Ectodermal cell (in vitro differentiated cells): ENCODE results near the gene P4HA3.

Experiments used
- H3K27ac ChIP-seq: 2 replicates; pipeline ENCODE4 v1.7.0; 2013; ENCODE audit warnings: mild to moderate bottlenecking, low read depth, low read length; ENCODE audit not compliant: insufficient read depth, poor library complexity, severe bottlenecking
- H3K27me3 ChIP-seq: 2 replicates; pipeline ENCODE4 v1.7.0; 2013; ENCODE audit warnings: mild to moderate bottlenecking, low read length; ENCODE audit not compliant: insufficient read depth, control insufficient read depth, poor library complexity, severe bottlenecking
- H3K36me3 ChIP-seq: one replicate; pipeline ENCODE4 v1.7.0; 2013; ENCODE audit warnings: low read length; ENCODE audit not compliant: control insufficient read depth, insufficient read depth
- H3K4me1 ChIP-seq: one replicate; pipeline ENCODE4 v1.7.0; 2013; ENCODE audit warnings: low read length; ENCODE audit not compliant: control insufficient read depth, insufficient read depth
- H3K4me3 ChIP-seq: 2 replicates; pipeline ENCODE4 v1.7.0; 2013; ENCODE audit warnings: low read depth, low read length, control low read depth; ENCODE audit not compliant: insufficient read depth
- H3K9me3 ChIP-seq: 2 replicates; pipeline ENCODE4 v1.7.0; 2013; ENCODE audit warnings: mild to moderate bottlenecking, low read length, moderate library complexity; ENCODE audit not compliant: control insufficient read depth
- WGBS, 2 experiments: methylation state at CpG; one replicate each; pipeline ENCODE4 v1.1.7; 2013; ENCODE audit warnings: missing lambda C conversion rate in 2 of 2; 5-methylcytosine and 5-hydroxymethylcytosine counted together

P4HA3 gene

DNA sequence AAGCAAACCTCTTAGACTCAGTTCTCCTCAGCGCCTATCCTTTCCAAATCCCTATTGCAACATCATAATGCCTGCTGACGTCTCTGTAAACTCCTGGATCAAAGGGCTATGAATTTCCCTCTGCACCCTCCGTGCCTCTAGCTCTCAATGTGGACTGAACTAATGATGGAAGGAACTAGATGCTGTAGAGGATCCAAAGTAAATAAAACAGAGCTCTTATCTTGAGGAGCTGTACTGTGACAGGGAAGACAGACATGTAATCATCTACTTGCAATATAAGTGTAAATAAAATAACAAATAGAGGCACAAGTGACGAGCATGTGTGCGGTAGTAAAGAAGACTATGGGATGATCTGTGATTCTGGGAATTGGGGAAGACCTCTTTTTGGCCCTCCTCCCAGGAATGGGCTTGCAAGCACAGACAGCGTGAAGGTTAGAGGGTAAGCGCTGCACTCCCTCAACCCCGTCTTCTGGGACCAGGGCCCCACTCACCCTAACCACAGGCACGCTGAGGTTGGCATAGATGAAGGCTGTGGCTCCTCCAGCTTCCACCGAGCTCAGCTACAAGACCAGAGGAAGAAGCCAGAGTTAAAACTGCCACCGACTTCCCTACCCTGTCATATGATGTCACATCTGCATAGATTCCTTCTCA is 42.2 kb downstream of the P4HA3 start:
- WGBS, 2 experiments = 91 to 97% methylated on average over 11 of the region's 11 CpGs
- H3K27me3 ChIP-seq = no peaks in the 10 kb centered on the region
- H3K4me1 ChIP-seq = no peaks in the 10 kb centered on the region
- H3K4me3 ChIP-seq = no peak overlapping the region
- H3K9me3 ChIP-seq = no peaks in the 10 kb centered on the region
- no peak overlapping the region for H3K27ac ChIP-seq
- H3K36me3 ChIP-seq = no peaks in the 10 kb centered on the region

DNA sequence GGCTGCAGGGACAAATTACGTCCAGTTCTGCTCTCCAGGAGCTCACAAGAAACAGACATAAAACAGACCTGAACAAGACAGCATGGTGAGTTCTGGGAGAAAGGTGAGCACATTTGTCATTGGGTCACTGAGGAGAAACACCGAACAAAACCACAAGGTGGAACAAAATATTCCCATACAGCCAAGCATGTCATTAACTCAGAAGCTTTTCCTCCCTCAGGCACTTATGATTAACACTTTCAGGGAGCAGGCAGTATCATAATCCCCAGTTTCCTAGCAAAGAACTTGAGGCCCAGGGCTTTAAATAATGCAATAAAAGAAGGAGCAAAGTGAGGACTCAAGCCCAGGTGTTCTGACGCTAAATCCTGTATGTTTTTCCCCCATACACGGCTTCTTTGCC is 43.0 kb downstream of the P4HA3 start:
- H3K4me1 ChIP-seq = no peaks in the 10 kb centered on the region
- no peaks in the 10 kb centered on the region for H3K9me3 ChIP-seq
- 89 to 90% methylated on average over 4 of the region's 4 CpGs for WGBS, 2 experiments
- H3K27ac ChIP-seq = no peak overlapping the region
- no peak overlapping the region for H3K4me3 ChIP-seq
- no peaks in the 10 kb centered on the region for H3K27me3 ChIP-seq
- H3K36me3 ChIP-seq = no peaks in the 10 kb centered on the region

DNA sequence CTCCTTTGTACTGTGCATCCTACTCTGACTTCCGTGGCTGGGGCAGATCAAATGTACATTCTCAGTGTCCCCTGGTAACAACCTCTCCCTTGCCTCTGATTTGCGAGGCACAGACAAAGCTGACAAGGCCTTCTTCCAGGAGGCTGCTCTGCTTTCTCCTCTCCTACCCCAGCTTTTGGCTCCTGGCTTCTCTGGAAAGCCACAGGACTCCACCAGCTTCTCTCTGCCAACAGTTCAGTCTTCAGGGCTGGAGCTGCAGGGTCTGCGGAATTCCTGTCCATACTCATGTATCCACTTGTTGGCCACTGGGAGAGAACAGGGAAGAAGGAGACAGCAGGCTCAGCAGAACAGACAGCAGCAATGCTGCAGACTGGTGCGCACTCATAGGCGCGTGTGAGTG is 44.4 kb downstream of the P4HA3 start:
- no peaks in the 10 kb centered on the region for H3K27me3 ChIP-seq
- no peak overlapping the region for H3K4me3 ChIP-seq
- no peaks in the 10 kb centered on the region for H3K9me3 ChIP-seq
- H3K36me3 ChIP-seq = no peaks in the 10 kb centered on the region
- no peak overlapping the region for H3K27ac ChIP-seq
- no peaks in the 10 kb centered on the region for H3K4me1 ChIP-seq
- WGBS, 2 experiments = 91 to 93% methylated on average over 6 of the region's 6 CpGs

DNA sequence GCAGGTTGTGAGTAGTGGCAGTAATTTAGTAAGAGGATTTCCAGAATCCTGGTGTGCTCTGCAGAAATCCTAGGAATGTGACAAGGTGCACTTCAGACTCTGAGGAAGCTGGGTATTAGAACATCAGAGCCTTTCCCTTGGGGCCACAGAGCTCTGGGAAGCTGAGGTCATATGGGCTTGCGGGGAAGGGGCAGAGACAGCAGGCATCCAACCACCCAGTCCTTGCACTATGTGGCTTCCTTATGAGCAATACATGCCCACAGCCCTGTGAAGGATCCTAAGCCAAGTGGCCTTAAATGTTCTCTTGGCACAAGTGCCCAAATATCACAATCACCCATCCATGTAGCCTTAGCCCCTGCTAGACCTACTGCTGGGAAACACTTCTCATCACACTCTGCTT is 46.2 kb downstream of the P4HA3 start:
- no peaks in the 10 kb centered on the region for H3K4me1 ChIP-seq
- no peaks in the 10 kb centered on the region for H3K9me3 ChIP-seq
- no peak overlapping the region for H3K4me3 ChIP-seq
- no peak overlapping the region for H3K27ac ChIP-seq
- H3K36me3 ChIP-seq = no peaks in the 10 kb centered on the region
- H3K27me3 ChIP-seq = no peaks in the 10 kb centered on the region
- WGBS, 2 experiments = 83 to 91% methylated on average over 1 of the region's 1 CpG

DNA sequence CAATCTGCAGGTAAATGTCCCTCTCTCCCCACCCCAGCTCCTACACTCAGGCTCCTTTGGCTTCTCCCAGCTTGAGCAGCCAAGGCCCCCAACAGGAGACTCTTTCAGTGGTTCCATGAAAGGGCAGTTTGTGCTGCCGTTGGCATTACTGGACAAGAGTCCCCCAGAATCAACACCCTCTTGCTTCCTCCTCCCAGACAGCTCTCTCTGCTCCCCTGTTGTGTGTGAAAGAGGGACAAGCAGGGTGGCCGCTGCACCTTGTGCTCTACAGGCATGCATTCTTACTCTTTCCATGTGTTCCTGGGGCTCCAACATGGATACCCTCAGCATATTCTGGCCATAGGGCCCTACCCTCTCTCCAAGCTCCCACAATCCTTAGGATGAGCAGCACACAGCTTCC is 48.7 kb downstream of the P4HA3 start:
- 91% methylated on average over 2 of the region's 2 CpGs for WGBS, 2 experiments
- no peak overlapping the region for H3K4me3 ChIP-seq
- H3K27ac ChIP-seq = no peak overlapping the region
- no peaks in the 10 kb centered on the region for H3K9me3 ChIP-seq
- H3K4me1 ChIP-seq = peaks cover 4% of the 10 kb centered on the region
- H3K36me3 ChIP-seq = no peaks in the 10 kb centered on the region
- no peaks in the 10 kb centered on the region for H3K27me3 ChIP-seq

DNA sequence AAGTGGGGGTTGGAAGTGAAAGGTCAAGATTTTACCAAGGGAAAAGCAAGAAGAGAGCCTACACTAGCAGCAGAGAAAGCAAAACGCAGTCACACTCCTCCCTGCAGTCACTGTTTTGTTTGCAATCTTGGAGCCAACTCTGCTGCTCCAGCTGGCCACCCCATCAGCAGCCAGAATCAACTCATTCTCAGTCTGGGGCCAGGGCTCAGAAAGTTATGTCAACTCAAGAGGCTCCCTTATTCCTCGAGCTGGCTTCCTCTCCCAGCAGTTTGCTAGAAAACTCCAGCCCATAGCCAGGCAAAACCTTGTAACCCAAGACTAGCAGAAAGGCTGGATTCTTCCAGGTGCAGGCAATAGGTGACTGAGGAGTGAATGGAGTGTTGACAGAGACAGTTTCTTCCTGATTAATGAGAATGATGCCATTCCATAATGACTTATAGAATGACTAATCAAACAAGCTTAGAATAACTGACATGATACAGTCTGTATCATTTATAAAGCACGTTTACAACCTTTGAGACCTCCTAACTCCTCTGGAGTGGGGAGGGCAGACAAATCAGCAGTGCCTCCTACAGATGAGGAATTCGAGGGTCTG is 53.4 kb downstream of the P4HA3 start:
- H3K27me3 ChIP-seq = no peaks in the 10 kb centered on the region
- no peak overlapping the region for H3K4me3 ChIP-seq
- no peak overlapping the region for H3K27ac ChIP-seq
- H3K36me3 ChIP-seq = peaks cover 9% of the 10 kb centered on the region
- WGBS, 2 experiments = 87% methylated on average over 4 of the region's 4 CpGs
- H3K9me3 ChIP-seq = no peaks in the 10 kb centered on the region
- peaks cover 4% of the 10 kb centered on the region for H3K4me1 ChIP-seq

DNA sequence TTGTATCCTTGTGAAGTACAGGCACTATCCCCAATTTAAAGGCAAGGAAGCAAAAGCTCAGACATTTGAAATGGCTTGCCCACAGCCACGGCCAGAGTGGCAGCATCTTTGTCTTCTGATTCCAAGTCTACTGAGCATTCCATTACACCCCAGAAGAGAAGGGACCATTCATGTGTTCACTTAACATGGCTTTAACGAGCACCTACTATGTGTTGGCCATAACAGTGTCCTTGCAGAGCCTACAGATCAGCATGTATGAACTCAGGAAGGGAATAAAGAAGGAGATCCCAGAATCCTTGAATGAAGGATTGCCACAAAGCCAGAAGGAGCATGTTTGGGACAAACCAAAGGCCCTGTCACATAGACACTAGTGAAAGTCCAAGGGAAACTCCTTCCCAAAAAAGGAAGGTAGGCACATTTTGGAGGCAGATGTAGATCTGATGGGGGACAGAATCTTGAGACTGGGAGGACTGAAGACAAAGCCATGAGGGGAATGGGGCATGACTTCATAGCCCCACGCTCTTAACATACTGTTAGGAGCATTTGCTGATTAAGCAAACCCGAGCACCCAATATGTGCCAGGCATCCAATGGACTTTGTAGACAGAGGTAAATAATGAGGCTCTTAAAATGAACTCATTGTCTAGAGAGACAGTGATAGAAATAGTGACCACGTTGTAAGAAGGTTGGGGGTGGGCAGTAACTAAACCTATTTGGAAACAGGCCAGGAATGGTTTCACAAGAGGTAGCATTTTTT is 54.9 kb downstream of the P4HA3 start:
- peaks cover 11% of the 10 kb centered on the region for H3K36me3 ChIP-seq
- H3K27me3 ChIP-seq = no peaks in the 10 kb centered on the region
- no peak overlapping the region for H3K27ac ChIP-seq
- 91% methylated on average over 5 of the region's 5 CpGs for WGBS, 2 experiments
- H3K4me1 ChIP-seq = peaks cover 4% of the 10 kb centered on the region
- no peak overlapping the region for H3K4me3 ChIP-seq
- no peaks in the 10 kb centered on the region for H3K9me3 ChIP-seq

DNA sequence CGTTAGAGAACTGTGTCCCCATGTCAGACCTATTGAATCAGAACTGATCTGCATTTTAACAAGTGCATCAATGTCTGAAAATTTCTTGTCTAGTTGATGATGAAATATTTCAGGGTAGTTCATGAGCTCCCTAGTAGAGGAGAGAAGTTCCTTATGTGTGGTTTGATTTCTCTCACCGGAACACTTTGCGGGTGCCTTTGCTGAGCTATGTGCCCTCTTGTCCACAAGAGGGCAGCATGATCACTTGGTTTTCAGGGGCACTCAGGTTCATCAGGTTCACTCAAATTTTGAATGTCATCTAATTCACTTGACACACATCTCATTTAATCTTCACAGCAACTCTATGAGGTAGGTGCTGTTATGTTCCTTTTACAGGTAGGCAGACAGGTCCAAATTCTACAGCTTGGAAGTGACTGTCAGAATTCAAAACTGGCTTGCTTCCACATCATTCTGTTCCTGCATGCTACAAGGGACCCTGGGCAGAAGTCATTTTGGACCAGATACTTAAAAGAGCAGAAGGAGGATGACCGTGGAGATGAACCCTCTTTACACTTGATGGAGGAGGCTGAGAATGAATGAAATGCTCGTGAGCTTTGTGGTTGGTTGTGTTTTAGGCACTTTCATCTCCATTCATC is 55.6 kb downstream of the P4HA3 start:
- H3K36me3 ChIP-seq = peaks cover 18% of the 10 kb centered on the region
- H3K27ac ChIP-seq = no peak overlapping the region
- H3K4me3 ChIP-seq = no peak overlapping the region
- no peaks in the 10 kb centered on the region for H3K9me3 ChIP-seq
- WGBS, 2 experiments = 72 to 73% methylated on average over 5 of the region's 5 CpGs
- no peaks in the 10 kb centered on the region for H3K27me3 ChIP-seq
- H3K4me1 ChIP-seq = peaks cover 4% of the 10 kb centered on the region

DNA sequence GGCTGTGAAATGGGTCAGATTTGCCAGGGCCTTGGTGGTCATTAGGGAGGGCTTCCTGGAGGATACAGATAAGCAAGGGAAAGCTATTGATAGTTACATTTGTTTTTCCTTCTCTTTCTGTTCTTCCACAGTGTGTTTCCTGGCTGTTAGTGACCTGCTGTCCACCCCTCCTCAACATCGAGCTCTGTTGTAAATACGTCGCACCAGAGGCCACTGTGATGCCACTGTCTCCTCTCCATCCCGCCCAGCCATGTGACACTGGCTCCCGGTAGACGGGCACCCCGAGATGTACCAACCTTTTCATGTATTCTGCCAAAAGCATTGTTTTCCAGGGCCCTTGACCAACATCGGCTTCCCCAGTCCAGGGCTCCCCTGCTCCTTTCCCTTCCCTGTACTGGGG is 58.1 kb downstream of the P4HA3 start:
- no peaks in the 10 kb centered on the region for H3K27me3 ChIP-seq
- WGBS, 2 experiments = 94 to 96% methylated on average over 8 of the region's 8 CpGs
- no peaks in the 10 kb centered on the region for H3K9me3 ChIP-seq
- no peak overlapping the region for H3K27ac ChIP-seq
- peaks cover 22% of the 10 kb centered on the region for H3K36me3 ChIP-seq
- peaks cover 4% of the 10 kb centered on the region for H3K4me1 ChIP-seq
- no peak overlapping the region for H3K4me3 ChIP-seq

DNA sequence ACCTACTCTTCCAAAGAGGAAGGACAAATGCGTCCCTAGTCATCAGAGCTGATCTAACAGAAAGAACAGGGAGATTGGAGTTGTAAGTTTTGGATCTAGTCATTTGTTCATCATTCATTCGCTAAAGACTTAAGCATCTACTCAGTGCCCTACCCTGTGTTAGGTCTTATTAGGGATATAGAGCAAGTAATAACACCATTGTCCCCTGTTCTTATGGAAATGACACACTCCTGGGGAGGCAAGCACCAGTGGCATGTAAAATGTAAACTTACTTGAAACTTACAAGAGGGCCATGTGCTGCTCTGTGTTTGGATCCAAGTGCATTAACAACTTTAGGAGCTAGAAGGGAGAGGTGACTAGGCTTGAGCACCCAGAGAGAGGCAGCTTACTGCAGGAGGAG is 61.9 kb downstream of the P4HA3 start:
- H3K4me3 ChIP-seq = no peak overlapping the region
- no peaks in the 10 kb centered on the region for H3K4me1 ChIP-seq
- H3K27ac ChIP-seq = no peak overlapping the region
- no peaks in the 10 kb centered on the region for H3K9me3 ChIP-seq
- H3K27me3 ChIP-seq = no peaks in the 10 kb centered on the region
- WGBS, 2 experiments = 88 to 91% methylated on average over 2 of the region's 2 CpGs
- H3K36me3 ChIP-seq = peaks cover 20% of the 10 kb centered on the region
